IMR-90 (cell line): ENCODE measurements around the gene TRIML2. TPM values are rescaled to one million over a fixed set of nuclear protein-coding genes. Genes with fewer than 3 reads are reported as not detected.

Experiments
- microRNA-seq, 2 experiments: library from miRNA; stranded (forward) in 1 of 2; unstranded in 1 of 2; fragments of 10-50 nt in 1 of 2; fragments of <30 nt in 1 of 2; gene quantifications in 1 of 2; microRNA quantifications in 1 of 2; one replicate each; pipeline versions ENCODE3 to v1.1.0; 2013 to 2020; ENCODE audit not compliant: insufficient read depth in 1 of 2, insufficient read length in 1 of 2, unreplicated experiment in 1 of 2
- polyA plus RNA-seq, 3 experiments: library from polyadenylated mRNA; depleted of rRNA; stranded (reverse); fragments of >200 nt; gene quantifications; 2 replicates each; pipeline ENCODE4 v1.2.3, GENCODE V29; 2012; ENCODE audit warnings: low replicate concordance in 1 of 3
- small RNA-seq, 5 experiments: library from RNA; depleted of rRNA; stranded (forward); fragments of <200 nt; gene quantifications; one replicate each; pipeline ENCODE3, GENCODE V24; 2012
- total RNA-seq: library from RNA; depleted of rRNA; stranded (reverse); fragments of >200 nt; gene quantifications from 2 replicates; pipeline ENCODE4 v1.2.3, GENCODE V29; 2012; rRNA removed

The TRIML2 gene
- total and polyA plus RNA-seq, 2 of the 4 experiments (the other 2 are of a cell fraction), result 0.18 to 0.21 TPM

Small RNAs within 50 kb of the gene (microRNA-seq; reads per million reads assigned to microRNA genes)
- not detected for gene RNU6-173P (ENCODE audit: insufficient read depth, insufficient read length)

Small RNAs within 50 kb of the gene (small RNA-seq; reads per million reads assigned to genes)
- 0 to 0.08 (median 0) reads per million in 5 experiments for gene RNU6-173P

Other genes starting within 250 kb of the TRIML2 start
- not detected in 2 replicates for gene ZFP42, start 113.8 kb downstream of the TRIML2 start, total RNA-seq
- not detected in 2 replicates for gene ZFP42, start 113.8 kb downstream of the TRIML2 start, polyA plus RNA-seq (2012; rRNA removed)
- not detected in 2 replicates for gene TRIML1, start 29.8 kb upstream of the TRIML2 start, total RNA-seq
- gene TRIML1, start 29.8 kb upstream of the TRIML2 start, polyA plus RNA-seq (2012; rRNA removed), result not detected in 2 replicates